Occipital lobe (tissue), 3 donors: ENCODE results near the gene DGKZ. TPM values are rescaled to one million over a fixed set of nuclear protein-coding genes. Genes with fewer than 3 reads are reported as not detected.

Experiments
- DNase-seq: peaks from one replicate; lab custom pipeline; 2025; lab: John Stamatoyannopoulos, UW
- small RNA-seq: library from RNA; depleted of rRNA; stranded (forward); fragments of <200 nt; gene quantifications from one replicate; pipeline ENCODE3, GENCODE V24; 2014
- total RNA-seq: library from RNA; depleted of rRNA; stranded (reverse); fragments of >200 nt; gene quantifications from one replicate; pipeline ENCODE4 v1.2.3, GENCODE V29; 2014

DGKZ gene
- total RNA-seq, 1 donor from 2014 or later, result 33.5 TPM

DNA sequence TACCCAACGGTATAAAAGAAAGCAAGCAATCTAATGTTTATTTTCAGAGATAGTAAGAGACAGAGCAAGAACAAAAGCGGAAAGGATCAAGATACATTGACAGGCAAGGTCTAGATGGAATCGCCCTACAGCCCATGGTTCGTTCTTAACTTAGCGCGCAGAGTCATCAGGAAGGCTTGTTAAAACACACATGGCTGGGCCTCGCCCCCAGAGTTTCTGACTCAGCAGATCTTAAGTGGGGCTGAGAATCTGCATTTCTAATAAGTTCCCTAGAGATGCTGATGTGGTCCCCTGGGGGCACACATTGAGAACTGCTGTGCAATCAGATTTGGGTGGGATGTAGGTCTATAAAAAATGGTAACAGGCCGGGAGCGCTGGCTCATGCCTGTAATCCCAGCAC is 80.1 kb downstream of the DGKZ start:
- DNase-seq, result no peak

DNA sequence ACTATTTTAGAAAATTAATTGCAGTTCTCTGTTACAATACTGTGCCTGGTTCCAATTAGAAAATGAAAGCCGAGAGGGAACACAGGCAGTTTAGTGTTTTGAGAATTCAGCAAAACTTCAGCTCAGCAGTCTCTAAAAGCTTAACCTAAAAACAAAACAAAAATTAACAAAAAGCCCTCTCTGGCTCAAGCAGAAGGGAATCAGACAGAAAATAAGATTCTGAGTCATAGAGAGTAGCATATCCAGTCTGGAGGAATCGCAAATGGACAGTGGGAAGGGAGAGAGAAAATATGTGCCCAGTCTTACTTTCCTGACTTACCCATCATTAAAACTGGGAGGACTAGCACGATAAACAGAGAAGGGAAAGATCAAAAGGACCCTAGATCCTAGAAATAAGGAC is 82.5 kb downstream of the DGKZ start:
- no peak for DNase-seq

Small RNA genes within 50 kb of the gene (small RNA-seq; reads per million reads assigned to genes)
- not detected for gene MIR4688

Other genes with a start within 250 kb of the DGKZ start
- gene PHF21A, start 226.0 kb upstream of the DGKZ start, total RNA-seq, result 30.7 TPM
- gene CREB3L1, start 69.8 kb upstream of the DGKZ start, total RNA-seq, result 1.2 TPM
- gene MDK, start 34.2 kb downstream of the DGKZ start, total RNA-seq, result 15.1 TPM
- gene CHRM4, start 44.3 kb downstream of the DGKZ start, total RNA-seq, result 0.78 TPM
- 27.1 TPM for gene AMBRA1, start 246.6 kb downstream of the DGKZ start, total RNA-seq